Endothelial cell of umbilical vein (primary cell): ENCODE data around the gene ENHO. TPM values are rescaled to one million over a fixed set of nuclear protein-coding genes. Genes with fewer than 3 reads are reported as not detected.

Source experiments
- BruUV-seq: library from RNA; stranded (reverse); fragments of 400-500 nt; replicated peaks from 2 replicates; lab custom pipeline; 2021; lab: Mats Ljungman, UMichigan
- CTCF ChIA-PET: fragments of 300-600, 350-600 bp; sonication (Branson Sonifier 250); formaldehyde crosslinking; loops from one replicate; lab custom pipeline; 2021; ENCODE audit warnings: antibody characterized with exemption, inconsistent platforms; lab: Charles Lee
- POLR2A ChIA-PET: fragments of 300-600, 350-600 bp; sonication (Branson Sonifier 250); formaldehyde crosslinking; loops from one replicate; lab custom pipeline; 2021; ENCODE audit warnings: antibody characterized with exemption, inconsistent platforms; lab: Charles Lee
- DNase-seq: peaks from one replicate; pipeline ENCODE4 v3.0.0-alpha.2; 2011; ENCODE audit warnings: low read depth, low spot score
- FAIRE-seq: peaks from 2 replicates; lab custom pipeline; 2011; peaks lifted over from hg19 to GRCh38; lab: Jason Lieb, UNC
- H2AFZ ChIP-seq: 2 replicates; pipeline ENCODE4 v1.6.0; 2012; ENCODE audit warnings: low read depth, low read length, control low read depth, inconsistent platforms
- H3K27ac ChIP-seq: 2 replicates; pipeline ENCODE4 v1.5.1; 2011; ENCODE audit warnings: low read depth, mild to moderate bottlenecking, control low read depth, low read length, moderate library complexity; ENCODE audit not compliant: insufficient read depth
- H3K27me3 ChIP-seq, 2 experiments: 2 replicates each; pipeline versions ENCODE4 v1.6.0 to v1.6.1; 2011; ENCODE audit warnings: low read length in 2 of 2, mixed read lengths in 1 of 2; ENCODE audit not compliant: control insufficient read depth in 2 of 2, insufficient read depth in 2 of 2
- H3K36me3 ChIP-seq, 2 experiments: 2 replicates in 1 of 2; 3 replicates in 1 of 2; pipeline ENCODE4 v1.5.1; 2011; ENCODE audit warnings: low read length in 2 of 2, mild to moderate bottlenecking in 1 of 2, moderate library complexity in 1 of 2; ENCODE audit not compliant: control insufficient read depth in 2 of 2, insufficient read depth in 2 of 2; ENCODE audit errors: extremely low read depth in 1 of 2
- H3K4me1 ChIP-seq: 3 replicates; pipeline ENCODE4 v1.5.1; 2011; ENCODE audit warnings: mild to moderate bottlenecking, low read length; ENCODE audit not compliant: control insufficient read depth, insufficient read depth; ENCODE audit errors: extremely low read depth
- H3K4me2 ChIP-seq: 2 replicates; pipeline ENCODE4 v1.6.1; 2011; ENCODE audit warnings: low read length, control low read depth, mixed read lengths; ENCODE audit not compliant: insufficient read depth
- H3K4me3 ChIP-seq, 3 experiments: fragments of 200-600 bp in 1 of 3; sonication (generic), shearing (Covaris generic) in 1 of 3; replicated peaks in 1 of 3; 2 replicates each; pipeline ENCODE4 v1.5.1; 2011 to 2016; ENCODE audit warnings: control low read depth in 3 of 3, low read length in 3 of 3, mild to moderate bottlenecking in 2 of 3, inconsistent platforms in 1 of 3, low read depth in 1 of 3, moderate library complexity in 1 of 3; ENCODE audit not compliant: insufficient read depth in 1 of 3
- H3K79me2 ChIP-seq: 2 replicates; pipeline ENCODE4 v1.6.0; 2012; ENCODE audit warnings: low read length, inconsistent platforms; ENCODE audit not compliant: control insufficient read depth, insufficient read depth
- H3K9ac ChIP-seq: replicated peaks from 2 replicates; pipeline ENCODE3; 2011; ENCODE audit warnings: low read length, control low read depth; ENCODE audit not compliant: insufficient read depth; ENCODE audit errors: extremely low read depth
- H3K9me1 ChIP-seq: replicated peaks from 3 replicates; pipeline ENCODE4 v1.6.0; 2011; ENCODE audit warnings: mild to moderate bottlenecking, low read length; ENCODE audit not compliant: control insufficient read depth, insufficient read depth; ENCODE audit errors: extremely low read depth
- H3K9me3 ChIP-seq: replicated peaks from 2 replicates; pipeline ENCODE4 v1.5.1; 2012; ENCODE audit warnings: low read length, inconsistent platforms; ENCODE audit not compliant: control insufficient read depth, insufficient read depth
- H4K20me1 ChIP-seq: replicated peaks from 2 replicates; pipeline ENCODE3; 2011; ENCODE audit warnings: mild to moderate bottlenecking, low read length; ENCODE audit not compliant: control insufficient read depth, insufficient read depth; ENCODE audit errors: extremely low read depth
- EZH2 ChIP-seq: IDR thresholded peaks from 2 replicates; pipeline ENCODE4 v1.6.1; 2012; ENCODE audit warnings: borderline replicate concordance, low read depth, mild to moderate bottlenecking, moderate library complexity, low read length, inconsistent platforms; ENCODE audit not compliant: severe bottlenecking
- FOS ChIP-seq: IDR thresholded peaks from 2 replicates; pipeline ENCODE4 v1.6.1; 2011; ENCODE audit warnings: mild to moderate bottlenecking, low read length, moderate library complexity, borderline replicate concordance; ENCODE audit not compliant: insufficient read depth
- GATA2 ChIP-seq: IDR thresholded peaks from 2 replicates; pipeline ENCODE4 v1.7.0; 2011; ENCODE audit warnings: low read depth, mild to moderate bottlenecking, moderate library complexity, mixed read lengths, low read length; ENCODE audit not compliant: insufficient read length, insufficient read depth
- JUN ChIP-seq: IDR thresholded peaks from 2 replicates; pipeline ENCODE4 v1.6.1; 2011; ENCODE audit warnings: borderline replicate concordance, low read depth; ENCODE audit not compliant: insufficient read length, insufficient read depth
- POLR2AphosphoS5 ChIP-seq: IDR thresholded peaks from 2 replicates; pipeline ENCODE4 v1.6.1; 2012; ENCODE audit warnings: low read depth, mild to moderate bottlenecking, control low read depth, low read length, moderate library complexity; ENCODE audit not compliant: insufficient read depth
- dilution Hi-C: fragments of 300-500 bp; cut with MboI; formaldehyde crosslinking; loops from one replicate; pipeline ENCODE4 v1.15.0; 2019; ENCODE audit warnings: low sequenced_read_pairs; ENCODE audit not compliant: extremely low pct_ligation_motif_present
- intact Hi-C: fragments of 100-400 bp; cut with micrococcal nuclease; formaldehyde crosslinking; loops from one replicate; pipeline ENCODE4 v1.10.0; 2022
- polyA plus RNA-seq, 4 experiments: library from polyadenylated mRNA; depleted of rRNA in 3 of 4; stranded (reverse) in 3 of 4; unstranded in 1 of 4; fragments of >200 nt; gene quantifications; 2 replicates each; pipeline versions ENCODE4 v1.2.1 to v1.2.3, GENCODE V29; 2011 to 2012; ENCODE audit warnings: missing spikeins in 1 of 4
- total RNA-seq: library from RNA; stranded (reverse); gene quantifications from 2 replicates; pipeline ENCODE4 v1.2.3, GENCODE V29; 2021
- TF ChIP-seq, protein P1 (sequence below): IDR thresholded peaks from 2 replicates; pipeline ENCODE4 v1.6.1; 2011; ENCODE audit not compliant: insufficient read depth, insufficient read length
- TF ChIP-seq, protein P2 (sequence below), 2 donors: IDR thresholded peaks; 1 replicate in 1 of 2; 2 replicates in 1 of 2; pipeline ENCODE4 v1.5.1; 2011; ENCODE audit warnings: low read length in 2 of 2, mild to moderate bottlenecking in 2 of 2, moderate library complexity in 2 of 2, control low read depth in 1 of 2, inconsistent platforms in 1 of 2, low read depth in 1 of 2; ENCODE audit not compliant: insufficient read depth in 1 of 2; ENCODE audit errors: extremely low read depth in 1 of 2

ENHO gene
- total and polyA plus RNA-seq, 2 donors (not counting 3 experiments of a cell fraction or from before 2014, with no cell fraction given), result 0.10 TPM; not detected in 1

DNA sequence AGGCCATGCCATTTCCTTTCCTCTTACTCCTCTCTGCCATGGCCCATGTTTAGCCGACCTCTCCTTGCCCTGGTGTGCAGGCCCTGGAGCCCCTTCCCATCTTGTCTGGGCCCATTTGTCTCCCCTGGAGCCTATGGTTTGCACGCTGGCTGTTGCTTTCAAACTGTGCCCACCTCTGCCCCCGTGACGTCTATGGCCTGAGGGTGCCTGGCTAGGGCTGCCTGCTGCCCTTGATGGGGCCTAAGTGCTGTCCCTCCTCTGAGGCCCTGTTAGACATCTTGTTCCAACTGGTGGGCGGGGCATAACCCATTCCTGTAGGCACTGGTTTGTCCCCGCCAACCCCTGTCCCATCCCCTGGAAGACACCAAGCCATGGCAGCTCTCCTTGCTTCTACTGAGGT lies 22.7 kb upstream of the ENHO start:
- no peaks in the 10 kb centered on the region for H3K79me2 ChIP-seq
- FAIRE-seq, result no peak
- H3K27ac ChIP-seq, result no peak overlapping the region
- no TSS peak for BruUV-seq
- peaks cover 7 to 8% of the 10 kb centered on the region in 2 experiments for H3K27me3 ChIP-seq
- ChIA-PET POLR2A (no interaction called here), CTCF (interaction anchor here (1.4 to 11.1 kb wide), 4 partner anchors 43 to 141 kb away, joined by 3 to 326 read pairs (median 72); no protein-coding TSS in a partner anchor)
- H3K4me2 ChIP-seq, result no peak overlapping the region
- intact Hi-C loops (no loop called here), dilution Hi-C loops (no loop called here)
- no peak overlapping the region for H3K9ac ChIP-seq
- no peak overlapping the region for H3K4me3 ChIP-seq
- H4K20me1 ChIP-seq, result no peaks in the 10 kb centered on the region
- no peaks in the 10 kb centered on the region for H3K9me3 ChIP-seq
- no peaks in the 10 kb centered on the region for H3K9me1 ChIP-seq
- H2AFZ ChIP-seq, result no peak overlapping the region
- DNase-seq, result no peak
- no peaks in the 10 kb centered on the region for H3K36me3 ChIP-seq
- TF ChIP-seq GATA2, result no peak
- TF ChIP-seq, protein P1, sequence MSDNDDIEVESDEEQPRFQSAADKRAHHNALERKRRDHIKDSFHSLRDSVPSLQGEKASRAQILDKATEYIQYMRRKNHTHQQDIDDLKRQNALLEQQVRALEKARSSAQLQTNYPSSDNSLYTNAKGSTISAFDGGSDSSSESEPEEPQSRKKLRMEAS, result no peak
- TF ChIP-seq FOS, result no peak
- no peak for TF ChIP-seq JUN
- no peak for TF ChIP-seq POLR2AphosphoS5
- TF ChIP-seq, protein P2, sequence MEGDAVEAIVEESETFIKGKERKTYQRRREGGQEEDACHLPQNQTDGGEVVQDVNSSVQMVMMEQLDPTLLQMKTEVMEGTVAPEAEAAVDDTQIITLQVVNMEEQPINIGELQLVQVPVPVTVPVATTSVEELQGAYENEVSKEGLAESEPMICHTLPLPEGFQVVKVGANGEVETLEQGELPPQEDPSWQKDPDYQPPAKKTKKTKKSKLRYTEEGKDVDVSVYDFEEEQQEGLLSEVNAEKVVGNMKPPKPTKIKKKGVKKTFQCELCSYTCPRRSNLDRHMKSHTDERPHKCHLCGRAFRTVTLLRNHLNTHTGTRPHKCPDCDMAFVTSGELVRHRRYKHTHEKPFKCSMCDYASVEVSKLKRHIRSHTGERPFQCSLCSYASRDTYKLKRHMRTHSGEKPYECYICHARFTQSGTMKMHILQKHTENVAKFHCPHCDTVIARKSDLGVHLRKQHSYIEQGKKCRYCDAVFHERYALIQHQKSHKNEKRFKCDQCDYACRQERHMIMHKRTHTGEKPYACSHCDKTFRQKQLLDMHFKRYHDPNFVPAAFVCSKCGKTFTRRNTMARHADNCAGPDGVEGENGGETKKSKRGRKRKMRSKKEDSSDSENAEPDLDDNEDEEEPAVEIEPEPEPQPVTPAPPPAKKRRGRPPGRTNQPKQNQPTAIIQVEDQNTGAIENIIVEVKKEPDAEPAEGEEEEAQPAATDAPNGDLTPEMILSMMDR (IDR thresholded peaks at IDR 0.05; ENCODE audit: extremely low read depth in 1 of 2, insufficient read depth in 1 of 2, low read depth in 1 of 2, low read length in 2 of 2), result no peak
- no peak for TF ChIP-seq EZH2
- no peaks in the 10 kb centered on the region for H3K4me1 ChIP-seq
